ENCODE data around the gene RND1. TPM values are rescaled to one million over a fixed set of nuclear protein-coding genes. Genes with fewer than 3 reads are reported as not detected.

RND1 gene
- polyA plus RNA-seq, 4 donors, result 2.7 to 3.7 (median 3.3) TPM

DNA sequence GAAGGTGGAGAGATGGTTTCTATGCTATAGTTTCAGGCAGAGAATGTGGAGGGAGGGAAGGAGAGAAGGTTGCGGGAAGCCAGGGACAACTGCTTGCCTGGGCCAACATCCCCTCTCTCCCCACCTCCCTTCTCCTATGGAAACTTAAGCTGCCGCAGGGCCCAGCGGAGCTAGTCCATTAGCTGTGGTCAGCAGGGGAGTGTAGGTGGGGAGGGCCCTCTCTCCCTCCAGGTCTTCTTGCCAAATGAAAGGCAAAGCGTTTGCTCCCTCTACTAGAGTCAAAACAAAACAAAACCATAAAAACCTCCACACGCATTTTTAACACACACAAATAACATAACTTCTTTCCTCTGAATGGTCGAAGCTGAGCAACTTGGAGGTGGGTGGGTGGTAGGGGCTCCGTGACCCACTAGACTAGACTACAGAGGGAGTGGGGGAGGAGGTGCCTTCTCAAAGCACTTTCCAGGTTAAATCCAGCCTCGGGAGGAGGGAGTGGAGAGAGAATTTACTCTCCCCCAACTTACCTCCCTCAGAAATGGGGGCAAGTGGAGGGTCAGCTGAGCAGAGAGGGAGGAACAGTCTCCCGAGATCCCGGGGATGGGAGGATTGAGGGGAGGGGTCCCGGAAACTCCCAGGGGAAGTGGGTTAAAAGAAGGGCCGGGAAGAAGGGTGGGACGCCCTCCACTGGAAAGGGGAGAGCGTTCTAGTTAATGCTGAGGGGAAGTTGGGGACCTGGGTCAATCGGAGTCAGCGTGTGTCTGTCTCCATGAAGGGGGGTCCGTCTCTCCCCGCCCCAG, 52.0 kb downstream of the RND1 start:
- no peak for DNase-seq (ENCODE audit: low read depth in 4 of 4, low spot score in 2 of 4)

GRCh38 chr12:48812389-48812788, 53.3 kb downstream of the RND1 start:
- no peak for DNase-seq (ENCODE audit: low read depth in 4 of 4, low spot score in 2 of 4)

GRCh38 chr12:48811437-48812090, 54.1 kb downstream of the RND1 start:
- no peak for DNase-seq (ENCODE audit: low read depth in 4 of 4, low spot score in 2 of 4)

GRCh38 chr12:48810903-48811431, 54.7 kb downstream of the RND1 start:
- DNase-seq (ENCODE audit: low read depth in 4 of 4, low spot score in 2 of 4), result no peak

- no peak for DNase-seq (ENCODE audit: low read depth in 4 of 4, low spot score in 2 of 4)
These were observed 57.7 kb downstream of the RND1 start for GRCh38 chr12:48807981-48808380.

Other genes starting within 250 kb of the RND1 start
- 10 to 100 TPM; 49.8 to 59.2 (median 53.7) TPM for gene KANSL2, start 183.6 kb downstream of the RND1 start, polyA plus RNA-seq (ENCODE audit: insufficient read length in 4 of 4)
- gene CCNT1, start 149.2 kb downstream of the RND1 start, polyA plus RNA-seq (ENCODE audit: insufficient read length in 4 of 4), result 10 to 100 TPM; 25.3 to 35.6 (median 31.1) TPM
- gene ADCY6, start 76.8 kb downstream of the RND1 start, polyA plus RNA-seq (ENCODE audit: insufficient read length in 4 of 4), result 100 to 1,000 TPM in 2 of 4 donors, 10 to 100 TPM in 2; 74.9 to 114 (median 97.7) TPM
- gene CACNB3, start 47.4 kb downstream of the RND1 start, polyA plus RNA-seq (ENCODE audit: insufficient read length in 4 of 4), result 10 to 100 TPM; 47.8 to 72.5 (median 58.4) TPM
- gene DDX23, start 13.7 kb downstream of the RND1 start, polyA plus RNA-seq (ENCODE audit: insufficient read length in 4 of 4), result 100 to 1,000 TPM in 3 of 4 donors, 10 to 100 TPM in 1; 88.3 to 111 (median 109) TPM
- gene FKBP11, start 59.6 kb upstream of the RND1 start, polyA plus RNA-seq (ENCODE audit: insufficient read length in 4 of 4), result 10 to 100 TPM in 3 of 4 donors, 1 to 10 TPM in 1; 9.0 to 22.6 (median 16.1) TPM
- 100 to 1,000 TPM; 129 to 147 (median 136) TPM for gene ARF3, start 91.6 kb upstream of the RND1 start, polyA plus RNA-seq (ENCODE audit: insufficient read length in 4 of 4)
- under 1 TPM; 0.07 to 0.16 (median 0.08) TPM for gene WNT10B, start 105.9 kb upstream of the RND1 start, polyA plus RNA-seq (ENCODE audit: insufficient read length in 4 of 4)
- not detected for gene WNT1, start 112.5 kb upstream of the RND1 start, polyA plus RNA-seq (ENCODE audit: insufficient read length in 4 of 4)
- gene DDN, start 133.5 kb upstream of the RND1 start, polyA plus RNA-seq (ENCODE audit: insufficient read length in 4 of 4), result 10 to 100 TPM; 74.2 to 97.8 (median 84.6) TPM
- 10 to 100 TPM; 70.5 to 89.8 (median 77.6) TPM for gene PRKAG1, start 152.9 kb upstream of the RND1 start, polyA plus RNA-seq (ENCODE audit: insufficient read length in 4 of 4)
- gene KMT2D, start 194.9 kb upstream of the RND1 start, polyA plus RNA-seq (ENCODE audit: insufficient read length in 4 of 4), result 10 to 100 TPM; 31.8 to 65.9 (median 49.3) TPM
- gene RHEBL1, start 204.1 kb upstream of the RND1 start, polyA plus RNA-seq (ENCODE audit: insufficient read length in 4 of 4), result 1 to 10 TPM; 1.3 to 2.4 (median 1.8) TPM
- gene DHH, start 228.9 kb upstream of the RND1 start, polyA plus RNA-seq (ENCODE audit: insufficient read length in 4 of 4), result under 1 TPM; 0.30 to 0.55 (median 0.50) TPM
- gene LMBR1L, start 245.0 kb upstream of the RND1 start, polyA plus RNA-seq (ENCODE audit: insufficient read length in 4 of 4), result 100 to 1,000 TPM in 1 of 4 donors, 10 to 100 TPM in 3; 57.2 to 103 (median 73.3) TPM

Data from left renal cortex interstitium (tissue), 4 donors.